Neural cell (in vitro differentiated cells): ENCODE results near the gene CSK.

ENCODE experiments used
- CTCF ChIP-seq: fragments of 450-650 bp; IDR thresholded peaks from 2 replicates; pipeline ENCODE4 v1.5.1; 2014; ENCODE audit warnings: antibody characterized with exemption, mild to moderate bottlenecking, moderate library complexity; ENCODE audit not compliant: poor library complexity, severe bottlenecking
- EP300 ChIP-seq: fragments of 450-650 bp; conservative IDR thresholded peaks from 2 replicates; pipeline ENCODE4 v1.6.1; 2014; ENCODE audit warnings: antibody characterized with exemption, mild to moderate bottlenecking, moderate library complexity; ENCODE audit not compliant: poor library complexity, severe bottlenecking
- EZH2 ChIP-seq: fragments of 200-600, 300-800 bp; shearing (Covaris generic), sonication (generic); IDR thresholded peaks from 2 replicates; pipeline ENCODE4 v1.6.1; 2014; ENCODE audit warnings: antibody characterized with exemption, low read length, borderline replicate concordance, mild to moderate bottlenecking; ENCODE audit not compliant: insufficient read depth, poor library complexity, severe bottlenecking
- REST ChIP-seq: IDR thresholded peaks from 2 replicates; pipeline ENCODE4 v1.6.1; 2012; ENCODE audit warnings: borderline replicate concordance
- TAF1 ChIP-seq: IDR thresholded peaks from 2 replicates; pipeline ENCODE4 v1.6.1; 2012; ENCODE audit warnings: low read depth

- no peak for TF ChIP-seq CTCF
- no peak for TF ChIP-seq EZH2
- no peak for TF ChIP-seq REST
- TF ChIP-seq TAF1 = no peak
- TF ChIP-seq EP300 = no peak
These were observed 35.5 kb upstream of the CSK start for GRCh38 chr15:74746389-74746788.
